ENCODE measurements around the gene KPNA5.

GRCh38 chr6:116783852-116784251, 102.8 kb downstream of the KPNA5 start:
- TF ChIP-seq CTCF (IDR thresholded peaks at IDR 0.05) (no peak), POLR2A (IDR thresholded peaks at IDR 0.05) (no peak)
